Measurements from ENCODE around the gene HSD17B12.

Gene HSD17B12

GRCh38 chr11:43699870-43700269 lies 19.3 kb downstream of the HSD17B12 start:
- DNase-seq, result no peak
- TF ChIP-seq GATA1 (IDR thresholded peaks at IDR 0.05; ENCODE audit: low read depth, low read length) (no peak), POLR2A (IDR thresholded peaks at IDR 0.05; ENCODE audit: low read length) (no peak)

GRCh38 chr11:43706631-43707030 lies 26.1 kb downstream of the HSD17B12 start:
- no peak for DNase-seq
- no peak for TF ChIP-seq POLR2A (IDR thresholded peaks at IDR 0.05; ENCODE audit: low read length)
- no peak for TF ChIP-seq GATA1 (IDR thresholded peaks at IDR 0.05; ENCODE audit: low read depth, low read length)

- TF ChIP-seq POLR2A (IDR thresholded peaks at IDR 0.05; ENCODE audit: low read length) (no peak), GATA1 (IDR thresholded peaks at IDR 0.05; ENCODE audit: low read depth, low read length) (no peak)
- peak in 1 of 2 experiments; percentile 11 for DNase-seq
These were observed 28.2 kb downstream of the HSD17B12 start for GRCh38 chr11:43708776-43709175.

GRCh38 chr11:43709689-43710088 lies 29.2 kb downstream of the HSD17B12 start:
- DNase-seq, result no peak
- TF ChIP-seq POLR2A (IDR thresholded peaks at IDR 0.05; ENCODE audit: low read length), result no peak

GRCh38 chr11:43712676-43713075 lies 32.1 kb downstream of the HSD17B12 start:
- no peak for DNase-seq
- TF ChIP-seq POLR2A (IDR thresholded peaks at IDR 0.05; ENCODE audit: low read length) (no peak), GATA1 (IDR thresholded peaks at IDR 0.05; ENCODE audit: low read depth, low read length) (no peak)

- no peak for TF ChIP-seq GATA1 (IDR thresholded peaks at IDR 0.05; ENCODE audit: low read depth, low read length)
- no peak for DNase-seq
These were observed 37.8 kb downstream of the HSD17B12 start for GRCh38 chr11:43718373-43718772.

- DNase-seq, result no peak
- TF ChIP-seq GATA1 (IDR thresholded peaks at IDR 0.05; ENCODE audit: low read depth, low read length) (no peak), POLR2A (IDR thresholded peaks at IDR 0.05; ENCODE audit: low read length) (no peak)
These were observed 43.1 kb downstream of the HSD17B12 start for GRCh38 chr11:43723617-43724016.

GRCh38 chr11:43732225-43732624 lies 51.7 kb downstream of the HSD17B12 start:
- DNase-seq, result peak; percentile 16 to 63
- TF ChIP-seq GATA1 (IDR thresholded peaks at IDR 0.05; ENCODE audit: low read depth, low read length) (no peak), POLR2A (IDR thresholded peaks at IDR 0.05; ENCODE audit: low read length) (no peak)

GRCh38 chr11:43734256-43734655 lies 53.7 kb downstream of the HSD17B12 start:
- DNase-seq, result no peak
- TF ChIP-seq GATA1 (IDR thresholded peaks at IDR 0.05; ENCODE audit: low read depth, low read length), result no peak

GRCh38 chr11:43735115-43735514 lies 54.6 kb downstream of the HSD17B12 start:
- no peak for TF ChIP-seq GATA1 (IDR thresholded peaks at IDR 0.05; ENCODE audit: low read depth, low read length)
- TF ChIP-seq POLR2A (IDR thresholded peaks at IDR 0.05; ENCODE audit: low read length), result no peak
- DNase-seq, result no peak

- TF ChIP-seq GATA1 (IDR thresholded peaks at IDR 0.05; ENCODE audit: low read depth, low read length) (no peak), POLR2A (IDR thresholded peaks at IDR 0.05; ENCODE audit: low read length) (no peak)
- DNase-seq, result no peak
These were observed 55.4 kb downstream of the HSD17B12 start for GRCh38 chr11:43735961-43736360.

- DNase-seq, result no peak
- no peak for TF ChIP-seq POLR2A (IDR thresholded peaks at IDR 0.05; ENCODE audit: low read length)
- no peak for TF ChIP-seq GATA1 (IDR thresholded peaks at IDR 0.05; ENCODE audit: low read depth, low read length)
These were observed 56.1 kb downstream of the HSD17B12 start for GRCh38 chr11:43736502-43737200.

- no peak for DNase-seq
- no peak for TF ChIP-seq POLR2A (IDR thresholded peaks at IDR 0.05; ENCODE audit: low read length)
- TF ChIP-seq GATA1 (IDR thresholded peaks at IDR 0.05; ENCODE audit: low read depth, low read length), result no peak
These were observed 56.7 kb downstream of the HSD17B12 start for GRCh38 chr11:43737201-43737590.

GRCh38 chr11:43738600-43739409 lies 58.3 kb downstream of the HSD17B12 start:
- no peak for TF ChIP-seq POLR2A (IDR thresholded peaks at IDR 0.05; ENCODE audit: low read length)
- TF ChIP-seq GATA1 (IDR thresholded peaks at IDR 0.05; ENCODE audit: low read depth, low read length), result no peak
- peak in 1 of 2 experiments; percentile 43 for DNase-seq

- TF ChIP-seq POLR2A (IDR thresholded peaks at IDR 0.05; ENCODE audit: low read length) (peak; percentile 53), GATA1 (IDR thresholded peaks at IDR 0.05; ENCODE audit: low read depth, low read length) (no peak)
- peak; percentile 67 to 88 for DNase-seq
These were observed 66.1 kb downstream of the HSD17B12 start for GRCh38 chr11:43746670-43747069.

All from erythroblast (primary cell).